ENCODE data around the gene NEK8.
"Not testable (repeated sequence)": the region's sequence is repeated elsewhere in the genome, so short reads cannot be mapped to it uniquely, and the experiment has no call there.

GRCh38 chr17:28735913-28736769 lies 7.6 kb downstream of the NEK8 start:
- TF ChIP-seq POLR2AphosphoS5, CTCF, POLR2A (IDR thresholded peaks at IDR 0.05): not testable (repeated sequence)

Measured in prostate gland (tissue), 2 donors.